GM12801 (cell line): ENCODE data around the gene TMEM235.

Source experiments
- TF ChIP-seq, protein P1 (sequence below): IDR thresholded peaks from one replicate; pipeline ENCODE4 v1.5.1; 2011; ENCODE audit warnings: control low read depth; ENCODE audit not compliant: insufficient read length; ENCODE audit errors: extremely low read depth

Gene TMEM235

GRCh38 chr17:78255953-78256706, 24.7 kb downstream of the TMEM235 start:
- TF ChIP-seq, protein P1, sequence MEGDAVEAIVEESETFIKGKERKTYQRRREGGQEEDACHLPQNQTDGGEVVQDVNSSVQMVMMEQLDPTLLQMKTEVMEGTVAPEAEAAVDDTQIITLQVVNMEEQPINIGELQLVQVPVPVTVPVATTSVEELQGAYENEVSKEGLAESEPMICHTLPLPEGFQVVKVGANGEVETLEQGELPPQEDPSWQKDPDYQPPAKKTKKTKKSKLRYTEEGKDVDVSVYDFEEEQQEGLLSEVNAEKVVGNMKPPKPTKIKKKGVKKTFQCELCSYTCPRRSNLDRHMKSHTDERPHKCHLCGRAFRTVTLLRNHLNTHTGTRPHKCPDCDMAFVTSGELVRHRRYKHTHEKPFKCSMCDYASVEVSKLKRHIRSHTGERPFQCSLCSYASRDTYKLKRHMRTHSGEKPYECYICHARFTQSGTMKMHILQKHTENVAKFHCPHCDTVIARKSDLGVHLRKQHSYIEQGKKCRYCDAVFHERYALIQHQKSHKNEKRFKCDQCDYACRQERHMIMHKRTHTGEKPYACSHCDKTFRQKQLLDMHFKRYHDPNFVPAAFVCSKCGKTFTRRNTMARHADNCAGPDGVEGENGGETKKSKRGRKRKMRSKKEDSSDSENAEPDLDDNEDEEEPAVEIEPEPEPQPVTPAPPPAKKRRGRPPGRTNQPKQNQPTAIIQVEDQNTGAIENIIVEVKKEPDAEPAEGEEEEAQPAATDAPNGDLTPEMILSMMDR, result no peak

DNA sequence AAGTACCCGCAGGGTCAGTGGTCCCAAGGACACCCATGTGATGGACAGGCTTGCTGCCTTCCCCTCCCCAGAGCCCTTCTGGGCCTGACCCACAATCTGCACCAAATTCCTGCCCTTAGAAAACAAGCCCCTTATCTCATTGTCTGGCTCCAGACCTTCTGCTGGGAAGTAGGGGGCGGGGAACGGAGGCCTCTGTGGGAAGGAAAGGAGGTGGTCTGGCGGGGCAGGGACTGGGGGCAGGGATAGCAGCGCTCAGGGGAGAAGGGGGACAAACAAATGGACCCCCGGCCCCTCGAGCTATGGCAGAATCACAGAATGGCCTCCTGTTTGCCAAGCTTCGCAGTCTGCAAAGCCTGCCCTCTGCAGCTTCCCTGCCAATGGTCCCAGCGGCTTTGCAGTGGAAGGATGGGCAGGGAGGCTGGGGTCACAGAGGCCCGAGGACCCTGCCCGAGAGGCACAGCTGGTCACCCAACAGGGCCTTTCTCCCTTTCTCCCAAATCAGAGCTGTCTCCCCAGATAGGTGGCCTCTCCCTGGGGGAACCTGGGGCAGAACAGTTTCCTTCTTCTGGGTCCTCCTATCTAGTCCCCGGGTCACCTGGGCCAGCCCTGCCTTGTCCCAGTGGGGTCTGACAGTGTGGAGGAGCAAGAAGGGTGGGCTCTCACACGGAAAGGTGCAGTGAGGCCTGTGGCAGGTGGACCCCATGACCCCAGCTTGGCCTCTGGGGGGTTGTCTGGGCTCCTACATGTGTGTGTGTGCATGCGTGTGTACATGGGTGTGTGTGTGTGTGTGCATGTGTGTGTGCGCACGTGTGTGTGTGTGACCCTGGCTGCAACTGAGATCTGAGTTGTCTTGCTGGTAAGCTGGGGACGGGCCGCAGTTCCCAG, 25.5 kb downstream of the TMEM235 start:
- TF ChIP-seq, protein P1, result no peak

DNA sequence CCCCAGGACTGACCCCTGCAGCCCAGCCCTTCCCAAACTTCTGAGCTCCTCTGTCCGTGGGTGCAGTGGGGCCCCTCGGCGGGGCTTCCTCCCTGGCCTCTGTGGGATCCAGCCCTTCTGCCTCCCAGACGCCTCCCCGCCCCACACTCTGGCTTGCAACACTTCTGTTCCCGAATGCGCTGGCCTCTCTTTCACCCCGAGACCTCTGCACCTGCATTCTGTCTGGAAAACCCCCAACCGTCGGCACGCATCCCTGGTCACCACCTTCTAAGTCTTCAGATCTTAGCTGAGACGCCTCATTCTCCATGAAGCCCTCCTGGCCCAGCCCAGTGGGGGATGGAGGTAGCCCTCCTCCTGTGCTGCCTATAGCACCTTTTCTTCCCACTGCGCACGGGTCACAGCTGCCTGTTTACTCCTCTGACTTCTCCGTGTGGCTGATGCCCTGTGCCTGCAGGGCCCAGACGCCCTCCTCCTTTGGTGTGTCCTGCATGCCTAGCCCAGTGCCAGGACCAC, 26.4 kb downstream of the TMEM235 start:
- TF ChIP-seq, protein P1, result no peak

GRCh38 chr17:78258323-78259191, 27.1 kb downstream of the TMEM235 start:
- TF ChIP-seq, protein P1, result no peak

GRCh38 chr17:78259192-78259554, 27.7 kb downstream of the TMEM235 start:
- TF ChIP-seq, protein P1, result no peak

- TF ChIP-seq, protein P1, result no peak
These were observed 31.8 kb downstream of the TMEM235 start for GRCh38 chr17:78263063-78263735.
